ENCODE data around the gene JADE1. TPM values are rescaled to one million over a fixed set of nuclear protein-coding genes. Genes with fewer than 3 reads are reported as not detected.

JADE1 gene
- total and polyA plus RNA-seq, 2 of the 13 experiments (the other 11 are each of a cell fraction or from before 2014, with no cell fraction given), result 5.4 to 19.3 TPM

DNA sequence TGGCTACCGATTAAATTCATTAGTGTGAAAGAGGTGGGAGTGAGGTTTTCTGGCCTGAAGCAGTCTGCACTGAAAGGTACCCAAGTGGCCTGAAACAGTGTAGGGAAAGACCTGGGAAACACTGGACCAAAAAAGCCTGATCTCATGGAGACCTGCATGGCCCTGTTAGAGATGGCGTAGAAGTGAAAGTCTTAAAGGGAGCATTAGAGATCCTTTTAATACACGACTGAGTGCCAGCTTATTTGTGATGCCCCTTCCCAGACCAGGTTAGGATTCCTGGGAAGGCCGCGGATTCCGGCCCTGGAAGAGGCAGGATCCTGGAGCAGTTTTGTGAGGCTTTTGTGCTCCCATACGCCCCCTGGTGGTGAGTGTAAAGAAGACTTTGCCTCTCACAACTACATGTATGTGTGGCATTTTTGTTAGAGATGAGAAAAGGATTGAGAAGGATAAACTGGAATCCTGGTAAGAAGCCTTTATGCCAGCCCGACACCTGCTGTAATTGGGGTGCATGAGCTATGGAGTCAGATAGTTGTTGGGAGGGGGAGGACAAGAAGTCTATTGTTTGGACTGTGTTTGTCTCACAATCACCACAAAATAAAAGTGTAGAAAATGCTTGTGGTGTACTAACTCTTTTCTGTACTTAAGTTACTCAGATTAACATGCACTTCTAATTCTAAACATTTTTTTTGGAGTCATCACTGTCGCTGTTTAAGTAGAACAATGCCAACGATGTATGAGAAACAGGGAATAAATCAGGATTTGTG lies 54.0 kb downstream of the JADE1 start:
- Histone ChIP-seq H3K36me3 (replicated peaks in 1 of 2; ENCODE audit: control insufficient read depth in 1 of 2, insufficient read depth in 2 of 2, low read length in 2 of 2) (peaks cover 23 to 53% of the 10 kb centered on the region in 2 experiments), H3K27me3 (ENCODE audit: control insufficient read depth in 1 of 2, insufficient read depth in 2 of 2, low read length in 2 of 2) (no peaks in the 10 kb centered on the region), H3K4me2 (ENCODE audit: low read depth, low read length) (no peak overlapping the region), H3K4me1 (ENCODE audit: insufficient read depth, low read length) (peaks cover 18% of the 10 kb centered on the region), H3K9ac (ENCODE audit: insufficient read depth, low read depth, low read length) (no peak overlapping the region), H3K27ac (ENCODE audit: extremely low read length, insufficient read depth, low read length) (no peak overlapping the region), H3K9me3 (ENCODE audit: low read length) (no peaks in the 10 kb centered on the region), H3K4me3 (replicated peaks in 1 of 3; ENCODE audit: insufficient read depth in 1 of 3, low read depth in 2 of 3, low read length in 3 of 3) (no peak overlapping the region), H2AFZ (ENCODE audit: low read length) (no peak overlapping the region), H4K20me1 (ENCODE audit: insufficient read depth, low read length) (peaks cover 7% of the 10 kb centered on the region; the same call in 1 of the 2 replicates), H3K79me2 (ENCODE audit: insufficient read depth, low read length) (no peaks in the 10 kb centered on the region)
- ChIA-PET CTCF (ENCODE audit: low intra/inter-chr PET ratio, low total read pairs) (interaction anchor here (0.8 to 3.0 kb wide), 4 partner anchors 54 to 298 kb away, joined by 3 to 20 read pairs (median 12); partner anchors contain the start of gene JADE1), POLR2A (no interaction called here)
- DNase-seq (ENCODE audit: low spot score) (peak; percentile 69), FAIRE-seq (peak; percentile 77), ATAC-seq (peak; percentile 85)
- WGBS (ENCODE audit: low lambda C conversion rate), result 59% methylated on average over 10 of the region's 10 CpGs
- in situ Hi-C loops (cut with HindIII; ENCODE audit: extremely low pct_ligation_motif_present, low pct_unique_long_range_greater_than_20kb) (loop anchor here (5.0 kb wide), 2 partner anchors 51 to 296 kb away; no protein-coding TSS in a partner anchor), intact Hi-C loops (cut with micrococcal nuclease; ENCODE audit: unreplicated experiment) (loop anchor here (1.0 to 10.0 kb wide), 6 partner anchors 54 to 409 kb away; partner anchors contain the start of genes C4orf33, JADE1 and SCLT1)
- TF ChIP-seq MTF1 (CRISPR knock-in tag; IDR thresholded peaks at IDR 0.05) (no peak), RAD21 (CRISPR knock-in tag; IDR thresholded peaks at IDR 0.05) (peak; percentile 70), SMC3 (IDR thresholded peaks at IDR 0.05; ENCODE audit: low read length) (peak; percentile 93), STAG1 (CRISPR knock-in tag; IDR thresholded peaks at IDR 0.05) (peak; percentile 68), ZNF501 (CRISPR knock-in tag; IDR thresholded peaks at IDR 0.05) (0 out of 2 replicates have a peak, but pooled peaks have one; percentile 38), ZNF780A (CRISPR knock-in tag; IDR thresholded peaks at IDR 0.05) (no peak)
- TF ChIP-seq, protein P1, sequence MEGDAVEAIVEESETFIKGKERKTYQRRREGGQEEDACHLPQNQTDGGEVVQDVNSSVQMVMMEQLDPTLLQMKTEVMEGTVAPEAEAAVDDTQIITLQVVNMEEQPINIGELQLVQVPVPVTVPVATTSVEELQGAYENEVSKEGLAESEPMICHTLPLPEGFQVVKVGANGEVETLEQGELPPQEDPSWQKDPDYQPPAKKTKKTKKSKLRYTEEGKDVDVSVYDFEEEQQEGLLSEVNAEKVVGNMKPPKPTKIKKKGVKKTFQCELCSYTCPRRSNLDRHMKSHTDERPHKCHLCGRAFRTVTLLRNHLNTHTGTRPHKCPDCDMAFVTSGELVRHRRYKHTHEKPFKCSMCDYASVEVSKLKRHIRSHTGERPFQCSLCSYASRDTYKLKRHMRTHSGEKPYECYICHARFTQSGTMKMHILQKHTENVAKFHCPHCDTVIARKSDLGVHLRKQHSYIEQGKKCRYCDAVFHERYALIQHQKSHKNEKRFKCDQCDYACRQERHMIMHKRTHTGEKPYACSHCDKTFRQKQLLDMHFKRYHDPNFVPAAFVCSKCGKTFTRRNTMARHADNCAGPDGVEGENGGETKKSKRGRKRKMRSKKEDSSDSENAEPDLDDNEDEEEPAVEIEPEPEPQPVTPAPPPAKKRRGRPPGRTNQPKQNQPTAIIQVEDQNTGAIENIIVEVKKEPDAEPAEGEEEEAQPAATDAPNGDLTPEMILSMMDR (CRISPR knock-in tag; IDR thresholded peaks at IDR 0.05), result peak; percentile 81
- TF ChIP-seq, protein P2, sequence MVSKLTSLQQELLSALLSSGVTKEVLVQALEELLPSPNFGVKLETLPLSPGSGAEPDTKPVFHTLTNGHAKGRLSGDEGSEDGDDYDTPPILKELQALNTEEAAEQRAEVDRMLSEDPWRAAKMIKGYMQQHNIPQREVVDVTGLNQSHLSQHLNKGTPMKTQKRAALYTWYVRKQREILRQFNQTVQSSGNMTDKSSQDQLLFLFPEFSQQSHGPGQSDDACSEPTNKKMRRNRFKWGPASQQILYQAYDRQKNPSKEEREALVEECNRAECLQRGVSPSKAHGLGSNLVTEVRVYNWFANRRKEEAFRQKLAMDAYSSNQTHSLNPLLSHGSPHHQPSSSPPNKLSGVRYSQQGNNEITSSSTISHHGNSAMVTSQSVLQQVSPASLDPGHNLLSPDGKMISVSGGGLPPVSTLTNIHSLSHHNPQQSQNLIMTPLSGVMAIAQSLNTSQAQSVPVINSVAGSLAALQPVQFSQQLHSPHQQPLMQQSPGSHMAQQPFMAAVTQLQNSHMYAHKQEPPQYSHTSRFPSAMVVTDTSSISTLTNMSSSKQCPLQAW (CRISPR knock-in tag; IDR thresholded peaks at IDR 0.05), result peak; percentile 27; the same call in 1 of the 2 replicates
- TF ChIP-seq, protein P3, sequence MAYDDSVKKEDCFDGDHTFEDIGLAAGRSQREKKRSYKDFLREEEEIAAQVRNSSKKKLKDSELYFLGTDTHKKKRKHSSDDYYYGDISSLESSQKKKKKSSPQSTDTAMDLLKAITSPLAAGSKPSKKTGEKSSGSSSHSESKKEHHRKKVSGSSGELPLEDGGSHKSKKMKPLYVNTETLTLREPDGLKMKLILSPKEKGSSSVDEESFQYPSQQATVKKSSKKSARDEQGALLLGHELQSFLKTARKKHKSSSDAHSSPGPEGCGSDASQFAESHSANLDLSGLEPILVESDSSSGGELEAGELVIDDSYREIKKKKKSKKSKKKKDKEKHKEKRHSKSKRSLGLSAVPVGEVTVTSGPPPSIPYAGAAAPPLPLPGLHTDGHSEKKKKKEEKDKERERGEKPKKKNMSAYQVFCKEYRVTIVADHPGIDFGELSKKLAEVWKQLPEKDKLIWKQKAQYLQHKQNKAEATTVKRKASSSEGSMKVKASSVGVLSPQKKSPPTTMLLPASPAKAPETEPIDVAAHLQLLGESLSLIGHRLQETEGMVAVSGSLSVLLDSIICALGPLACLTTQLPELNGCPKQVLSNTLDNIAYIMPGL (CRISPR knock-in tag; IDR thresholded peaks at IDR 0.05; ENCODE audit: borderline replicate concordance in 1 of 2, low read depth in 1 of 2), result 0 out of 4 replicates have a peak, but pooled peaks of 1 of the 2 experiments have one; percentile 43
- no TSS peak for BruUV-seq (replicated peaks)
